Activated T-helper 17 cell treated with anti-CD3 and anti-CD28 coated beads, Interleukin-2, amount 50 U/mL, for 72 hours (primary cell): Measurements from ENCODE around the gene FAF1. TPM values are rescaled to one million over a fixed set of nuclear protein-coding genes. Genes with fewer than 3 reads are reported as not detected.

ENCODE experiments used
- ATAC-seq: fragments of 150-1000 bp; cut with Tn5 transposase; replicated peaks from 2 replicates; pipeline ENCODE4 v1.10.0; 2021; ENCODE audit warnings: mild to moderate bottlenecking, moderate library complexity
- H3K27ac Mint-ChIP-seq: one replicate; pipeline ENCODE4 v1.8.0; 2022; ENCODE audit warnings: mixed read lengths
- H3K27me3 Mint-ChIP-seq: one replicate; pipeline ENCODE4 v1.8.0; 2022; ENCODE audit warnings: mixed read lengths
- H3K36me3 Mint-ChIP-seq: one replicate; pipeline ENCODE4 v1.8.0; 2022; ENCODE audit warnings: low read depth, mild to moderate bottlenecking, mixed read lengths
- H3K4me1 Mint-ChIP-seq: one replicate; pipeline ENCODE4 v1.8.0; 2022; ENCODE audit warnings: mixed read lengths
- H3K4me3 Mint-ChIP-seq: one replicate; pipeline ENCODE4 v1.8.0; 2022; ENCODE audit warnings: mild to moderate bottlenecking, mixed read lengths
- H3K9me3 Mint-ChIP-seq: one replicate; pipeline ENCODE4 v1.8.0; 2022; ENCODE audit warnings: mixed read lengths
- total RNA-seq, 2 donors: library from RNA; stranded (reverse); gene quantifications; one replicate each; pipeline ENCODE4 v1.2.3, GENCODE V29; 2022

Gene FAF1
- total RNA-seq, 2 donors from 2014 or later: 55.5 to 69.7 TPM

GRCh38 chr1:50983219-50983802, 23.2 kb upstream of the FAF1 start:
- Mint-ChIP-seq H3K27ac (no peak overlapping the region), H3K9me3 (no peaks in the 10 kb centered on the region), H3K4me3 (no peak overlapping the region), H3K27me3 (peaks cover 4% of the 10 kb centered on the region), H3K4me1 (peaks cover 7% of the 10 kb centered on the region), H3K36me3 (no peaks in the 10 kb centered on the region)
- ATAC-seq: no peak

GRCh38 chr1:50982611-50983010, 22.5 kb upstream of the FAF1 start:
- H3K9me3 Mint-ChIP-seq: no peaks in the 10 kb centered on the region
- peaks cover 4% of the 10 kb centered on the region for H3K27me3 Mint-ChIP-seq
- peaks cover 7% of the 10 kb centered on the region for H3K4me1 Mint-ChIP-seq

GRCh38 chr1:50981741-50982140, 21.7 kb upstream of the FAF1 start:
- H3K4me1 Mint-ChIP-seq: peaks cover 10% of the 10 kb centered on the region
- no peak for ATAC-seq
- H3K27ac Mint-ChIP-seq: no peak overlapping the region
- H3K9me3 Mint-ChIP-seq: no peaks in the 10 kb centered on the region
- H3K4me3 Mint-ChIP-seq: no peak overlapping the region
- peaks cover 4% of the 10 kb centered on the region for H3K27me3 Mint-ChIP-seq
- no peaks in the 10 kb centered on the region for H3K36me3 Mint-ChIP-seq

More at GRCh38 chr1:50982611-50983010, 22.5 kb upstream of the FAF1 start:
- H3K36me3 Mint-ChIP-seq: no peaks in the 10 kb centered on the region
- H3K4me3 Mint-ChIP-seq: no peak overlapping the region
- no peak overlapping the region for H3K27ac Mint-ChIP-seq
- ATAC-seq: no peak

GRCh38 chr1:50980505-50980904, 20.4 kb upstream of the FAF1 start:
- Mint-ChIP-seq H3K4me1 (peaks cover 18% of the 10 kb centered on the region), H3K36me3 (no peaks in the 10 kb centered on the region), H3K27ac (no peak overlapping the region), H3K9me3 (no peaks in the 10 kb centered on the region), H3K4me3 (no peak overlapping the region), H3K27me3 (peaks cover 4% of the 10 kb centered on the region)
- no peak for ATAC-seq

- no peak overlapping the region for H3K4me3 Mint-ChIP-seq
- H3K27ac Mint-ChIP-seq: no peak overlapping the region
- peaks cover under 1% of the 10 kb centered on the region for H3K36me3 Mint-ChIP-seq
- peaks cover 4% of the 10 kb centered on the region for H3K27me3 Mint-ChIP-seq
- ATAC-seq: no peak
- H3K9me3 Mint-ChIP-seq: no peaks in the 10 kb centered on the region
- H3K4me1 Mint-ChIP-seq: peaks cover 18% of the 10 kb centered on the region
These were observed 19.9 kb upstream of the FAF1 start for GRCh38 chr1:50979937-50980336.

- peak overlapping the region; percentile 55 for H3K27ac Mint-ChIP-seq
- peaks cover 9% of the 10 kb centered on the region for H3K27me3 Mint-ChIP-seq
- ATAC-seq: no peak
- peak overlapping the region; percentile 84 for H3K4me3 Mint-ChIP-seq
- peaks cover 18% of the 10 kb centered on the region for H3K4me1 Mint-ChIP-seq
- no peaks in the 10 kb centered on the region for H3K9me3 Mint-ChIP-seq
- peaks cover 8% of the 10 kb centered on the region for H3K36me3 Mint-ChIP-seq
These were observed 19.1 kb upstream of the FAF1 start for GRCh38 chr1:50978852-50979781.

- Mint-ChIP-seq H3K27me3 (peaks cover 16% of the 10 kb centered on the region), H3K36me3 (peaks cover 17% of the 10 kb centered on the region), H3K9me3 (no peaks in the 10 kb centered on the region), H3K4me1 (peaks cover 18% of the 10 kb centered on the region), H3K4me3 (peak overlapping the region; percentile 84), H3K27ac (peak overlapping the region; percentile 55)
- peak; percentile 51 for ATAC-seq
These were observed 18.2 kb upstream of the FAF1 start for GRCh38 chr1:50978144-50978851.

- peaks cover 17% of the 10 kb centered on the region for H3K36me3 Mint-ChIP-seq
- H3K9me3 Mint-ChIP-seq: no peaks in the 10 kb centered on the region
- H3K27me3 Mint-ChIP-seq: peaks cover 17% of the 10 kb centered on the region
- ATAC-seq: peak; percentile 55
- peak overlapping the region; percentile 84 for H3K4me3 Mint-ChIP-seq
- peaks cover 18% of the 10 kb centered on the region for H3K4me1 Mint-ChIP-seq
- H3K27ac Mint-ChIP-seq: no peak overlapping the region
These were observed 17.6 kb upstream of the FAF1 start for GRCh38 chr1:50977575-50978143.

- Mint-ChIP-seq H3K36me3 (peaks cover 18% of the 10 kb centered on the region), H3K27ac (peak overlapping the region; percentile 52), H3K27me3 (peaks cover 17% of the 10 kb centered on the region), H3K9me3 (no peaks in the 10 kb centered on the region), H3K4me3 (peak overlapping the region; percentile 84), H3K4me1 (peaks cover 19% of the 10 kb centered on the region)
- peak; percentile 68 for ATAC-seq
These were observed 17.0 kb upstream of the FAF1 start for GRCh38 chr1:50976890-50977574.

GRCh38 chr1:50976111-50976889, 16.2 kb upstream of the FAF1 start:
- peaks cover 17% of the 10 kb centered on the region for H3K27me3 Mint-ChIP-seq

GRCh38 chr1:50975436-50975835, 15.4 kb upstream of the FAF1 start:
- H3K9me3 Mint-ChIP-seq: no peaks in the 10 kb centered on the region
- H3K27me3 Mint-ChIP-seq: peaks cover 17% of the 10 kb centered on the region
- ATAC-seq: no peak

More at GRCh38 chr1:50976111-50976889, 16.2 kb upstream of the FAF1 start:
- peak; percentile 67 for ATAC-seq
- peak overlapping the region; percentile 84 for H3K4me3 Mint-ChIP-seq
- H3K36me3 Mint-ChIP-seq: peaks cover 22% of the 10 kb centered on the region
- peak overlapping the region; percentile 52 for H3K27ac Mint-ChIP-seq
- H3K9me3 Mint-ChIP-seq: no peaks in the 10 kb centered on the region
- H3K4me1 Mint-ChIP-seq: peaks cover 21% of the 10 kb centered on the region

GRCh38 chr1:50974618-50974935, 14.5 kb upstream of the FAF1 start:
- ATAC-seq: no peak
- Mint-ChIP-seq H3K9me3 (no peaks in the 10 kb centered on the region), H3K36me3 (peaks cover 22% of the 10 kb centered on the region), H3K4me3 (no peak overlapping the region), H3K27ac (no peak overlapping the region), H3K27me3 (peaks cover 17% of the 10 kb centered on the region), H3K4me1 (peaks cover 21% of the 10 kb centered on the region)

More at GRCh38 chr1:50975436-50975835, 15.4 kb upstream of the FAF1 start:
- peaks cover 21% of the 10 kb centered on the region for H3K4me1 Mint-ChIP-seq
- peaks cover 22% of the 10 kb centered on the region for H3K36me3 Mint-ChIP-seq
- no peak overlapping the region for H3K27ac Mint-ChIP-seq
- H3K4me3 Mint-ChIP-seq: no peak overlapping the region

GRCh38 chr1:50973875-50974617, 14.0 kb upstream of the FAF1 start:
- no peak for ATAC-seq
- H3K27me3 Mint-ChIP-seq: peaks cover 16% of the 10 kb centered on the region
- peaks cover 22% of the 10 kb centered on the region for H3K36me3 Mint-ChIP-seq
- no peak overlapping the region for H3K4me3 Mint-ChIP-seq
- peaks cover 18% of the 10 kb centered on the region for H3K4me1 Mint-ChIP-seq
- H3K9me3 Mint-ChIP-seq: no peaks in the 10 kb centered on the region
- H3K27ac Mint-ChIP-seq: no peak overlapping the region
